Endothelial cell (in vitro differentiated cells): ENCODE measurements around the gene C1orf159. TPM values are rescaled to one million over a fixed set of nuclear protein-coding genes. Genes with fewer than 3 reads are reported as not detected.

Experiments
- DNase-seq: peaks from one replicate; pipeline ENCODE4 v3.0.0; 2021; ENCODE audit warnings: low spot score
- H3K27ac Mint-ChIP-seq: one replicate; pipeline ENCODE4 v1.8.0; 2021; ENCODE audit warnings: mixed read lengths, inconsistent platforms; ENCODE audit not compliant: unreplicated experiment
- H3K27me3 Mint-ChIP-seq: one replicate; pipeline ENCODE4 v1.8.0; 2021; ENCODE audit warnings: mild to moderate bottlenecking, moderate library complexity, mixed read lengths, inconsistent platforms; ENCODE audit not compliant: unreplicated experiment
- H3K36me3 Mint-ChIP-seq: one replicate; pipeline ENCODE4 v1.8.0; 2021; ENCODE audit warnings: mild to moderate bottlenecking, low read depth, mixed read lengths, inconsistent platforms; ENCODE audit not compliant: unreplicated experiment
- H3K4me1 Mint-ChIP-seq: one replicate; pipeline ENCODE4 v1.8.0; 2021; ENCODE audit warnings: mild to moderate bottlenecking, mixed read lengths, inconsistent platforms; ENCODE audit not compliant: unreplicated experiment
- H3K4me3 Mint-ChIP-seq: one replicate; pipeline ENCODE4 v1.8.0; 2021; ENCODE audit warnings: mild to moderate bottlenecking, mixed read lengths, inconsistent platforms; ENCODE audit not compliant: unreplicated experiment
- H3K9me3 Mint-ChIP-seq: one replicate; pipeline ENCODE4 v1.8.0; 2021; ENCODE audit warnings: mixed read lengths, inconsistent platforms; ENCODE audit not compliant: unreplicated experiment
- total RNA-seq: library from RNA; stranded (reverse); fragmentation: NEBNext Ultra II Directional; extraction: Animal tissue kit (Norgen Biotek cat#: 25700); gene quantifications from one replicate; pipeline ENCODE4 v1.2.1, GENCODE V29; 2021; ENCODE audit not compliant: unreplicated experiment
- TF ChIP-seq, protein P1 (sequence below): fragments of 200-600 bp; sonication (generic); IDR thresholded peaks from one replicate; pipeline ENCODE4 v1.5.0; 2021; ENCODE audit warnings: antibody characterized with exemption; ENCODE audit not compliant: unreplicated experiment

The C1orf159 gene
- total RNA-seq, 1 donor from 2014 or later: 16.6 TPM

DNA sequence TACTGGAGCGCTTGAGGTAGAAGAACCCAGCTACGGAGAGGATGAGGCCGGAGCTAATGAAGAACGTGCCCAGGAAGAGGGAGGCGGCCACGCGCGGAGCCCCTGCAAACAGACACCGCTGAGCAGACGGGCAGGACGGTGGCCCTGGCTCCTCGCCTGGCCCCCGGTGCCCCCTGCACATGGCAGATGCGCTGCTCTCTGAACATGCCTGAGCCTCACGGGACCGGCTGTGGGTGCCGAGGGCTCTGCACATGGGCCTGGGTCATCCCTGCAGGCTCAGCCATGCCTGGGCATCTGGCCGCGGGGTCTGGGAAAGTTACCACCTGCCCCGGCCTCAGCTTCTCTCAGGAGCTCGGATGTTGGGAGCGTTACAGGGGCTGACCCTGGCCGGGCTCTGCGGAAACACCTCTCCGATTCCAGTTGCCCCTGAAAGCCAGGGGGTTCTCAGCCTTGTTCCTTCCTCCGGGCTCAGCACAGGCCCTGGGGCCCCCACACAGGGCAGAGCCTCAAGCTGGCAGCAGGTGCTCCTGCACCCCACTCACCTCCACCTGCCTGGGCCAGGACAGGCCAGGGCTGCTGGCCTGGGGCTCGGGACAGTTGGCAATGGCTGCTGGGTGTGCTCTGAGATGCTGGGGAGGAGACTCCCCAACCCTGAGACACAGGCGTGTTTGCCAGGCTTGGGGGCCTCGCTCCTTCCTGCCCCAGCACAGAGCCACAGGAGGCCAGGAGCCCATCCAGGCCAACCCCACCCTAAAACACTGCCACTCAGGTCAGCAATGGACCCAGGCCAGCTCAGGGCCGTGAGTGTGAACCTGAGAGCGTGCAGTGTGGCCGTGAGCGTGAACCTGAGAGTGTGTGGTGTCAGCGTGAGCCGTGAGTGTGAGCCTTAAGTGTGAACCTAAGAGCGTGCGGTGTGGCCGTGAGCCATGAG, 29.7 kb downstream of the C1orf159 start:
- H3K4me3 Mint-ChIP-seq: no peak overlapping the region
- peaks cover 9% of the 10 kb centered on the region for H3K27me3 Mint-ChIP-seq
- TF ChIP-seq, protein P1, sequence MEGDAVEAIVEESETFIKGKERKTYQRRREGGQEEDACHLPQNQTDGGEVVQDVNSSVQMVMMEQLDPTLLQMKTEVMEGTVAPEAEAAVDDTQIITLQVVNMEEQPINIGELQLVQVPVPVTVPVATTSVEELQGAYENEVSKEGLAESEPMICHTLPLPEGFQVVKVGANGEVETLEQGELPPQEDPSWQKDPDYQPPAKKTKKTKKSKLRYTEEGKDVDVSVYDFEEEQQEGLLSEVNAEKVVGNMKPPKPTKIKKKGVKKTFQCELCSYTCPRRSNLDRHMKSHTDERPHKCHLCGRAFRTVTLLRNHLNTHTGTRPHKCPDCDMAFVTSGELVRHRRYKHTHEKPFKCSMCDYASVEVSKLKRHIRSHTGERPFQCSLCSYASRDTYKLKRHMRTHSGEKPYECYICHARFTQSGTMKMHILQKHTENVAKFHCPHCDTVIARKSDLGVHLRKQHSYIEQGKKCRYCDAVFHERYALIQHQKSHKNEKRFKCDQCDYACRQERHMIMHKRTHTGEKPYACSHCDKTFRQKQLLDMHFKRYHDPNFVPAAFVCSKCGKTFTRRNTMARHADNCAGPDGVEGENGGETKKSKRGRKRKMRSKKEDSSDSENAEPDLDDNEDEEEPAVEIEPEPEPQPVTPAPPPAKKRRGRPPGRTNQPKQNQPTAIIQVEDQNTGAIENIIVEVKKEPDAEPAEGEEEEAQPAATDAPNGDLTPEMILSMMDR: no peak
- peak overlapping the region; percentile 30 for H3K27ac Mint-ChIP-seq
- peaks cover 3% of the 10 kb centered on the region for H3K36me3 Mint-ChIP-seq
- no peak for DNase-seq
- H3K9me3 Mint-ChIP-seq: no peaks in the 10 kb centered on the region
- no peaks in the 10 kb centered on the region for H3K4me1 Mint-ChIP-seq

DNA sequence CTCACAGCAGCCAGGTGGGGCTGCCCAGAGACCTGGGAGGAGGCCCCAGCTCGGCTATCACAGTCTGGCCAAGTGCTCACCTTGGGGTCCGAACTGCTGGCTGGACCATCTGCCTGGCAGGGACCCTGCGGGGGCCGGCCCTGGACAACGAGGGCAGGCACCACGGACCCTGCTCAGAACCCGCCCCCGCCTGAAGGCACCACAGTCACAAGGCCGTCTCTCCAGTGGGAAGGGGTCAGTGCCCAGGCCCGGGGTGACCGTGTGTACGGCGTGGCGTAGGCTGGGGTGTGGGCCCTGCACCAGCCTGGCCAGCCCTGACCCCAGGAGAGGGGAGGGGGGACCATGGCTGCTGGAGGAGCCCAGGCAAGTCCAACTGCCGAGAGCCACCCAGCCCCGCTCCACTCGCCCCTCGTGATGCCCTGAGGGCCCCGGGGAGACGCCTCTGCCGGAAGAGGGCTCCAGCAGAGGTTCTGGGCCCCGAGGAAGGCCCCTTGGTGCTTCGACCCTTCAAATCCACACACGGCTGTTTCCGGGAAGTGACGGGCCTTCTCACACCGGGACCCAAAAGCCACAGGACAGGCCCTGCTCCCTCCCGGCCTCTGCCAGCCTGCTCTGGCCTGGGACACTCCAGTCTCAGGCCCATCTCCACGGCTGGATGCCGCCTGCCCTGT, 30.6 kb downstream of the C1orf159 start:
- H3K9me3 Mint-ChIP-seq: no peaks in the 10 kb centered on the region
- peaks cover 3% of the 10 kb centered on the region for H3K36me3 Mint-ChIP-seq
- H3K27ac Mint-ChIP-seq: no peak overlapping the region
- H3K27me3 Mint-ChIP-seq: peaks cover 9% of the 10 kb centered on the region
- no peak for DNase-seq
- H3K4me3 Mint-ChIP-seq: no peak overlapping the region
- TF ChIP-seq, protein P1: no peak
- no peaks in the 10 kb centered on the region for H3K4me1 Mint-ChIP-seq

DNA sequence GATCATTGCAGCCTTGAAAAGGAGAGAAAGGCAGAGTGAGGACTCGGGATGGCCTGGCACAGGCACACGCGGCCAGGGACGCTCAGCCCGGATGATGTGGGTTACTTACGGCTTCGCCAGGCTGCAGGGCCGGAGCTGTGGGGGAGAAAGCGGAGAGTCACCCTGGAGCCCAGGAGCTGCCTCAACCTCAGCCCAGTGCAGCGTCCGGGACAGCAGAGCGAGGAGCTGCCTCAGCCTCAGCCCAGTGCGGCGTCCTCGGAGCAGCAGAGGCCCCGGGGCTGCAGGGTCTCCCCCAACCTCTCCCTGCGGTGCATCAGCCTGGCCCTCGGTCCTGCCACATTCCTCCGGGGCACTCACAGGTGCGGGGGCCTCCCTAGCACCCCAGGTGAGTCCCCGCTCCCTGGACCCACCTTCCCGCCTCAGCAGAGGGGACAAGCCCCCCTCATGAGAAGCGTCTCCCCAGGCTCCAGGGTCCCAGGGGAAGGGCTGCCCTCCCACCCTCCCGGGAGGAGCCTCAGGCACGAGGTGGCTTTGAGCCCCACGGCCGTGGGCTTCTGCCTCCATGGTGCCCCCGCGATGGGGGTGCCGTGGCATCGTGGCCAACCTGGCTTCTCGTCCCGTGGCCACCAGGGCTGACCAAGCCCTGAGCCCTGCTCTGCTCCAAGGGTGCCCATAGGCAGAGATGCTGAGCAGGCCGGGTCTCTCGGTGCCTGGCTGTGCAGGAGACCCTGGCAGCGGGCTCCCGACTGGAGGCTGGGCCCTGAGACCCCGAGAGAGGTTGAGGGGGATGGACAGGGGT, 31.3 kb downstream of the C1orf159 start:
- TF ChIP-seq, protein P1: no peak
- peak; percentile 7 for DNase-seq
- Mint-ChIP-seq H3K9me3 (no peaks in the 10 kb centered on the region), H3K27me3 (peaks cover 9% of the 10 kb centered on the region), H3K4me1 (no peaks in the 10 kb centered on the region), H3K27ac (no peak overlapping the region), H3K4me3 (no peak overlapping the region), H3K36me3 (peaks cover 3% of the 10 kb centered on the region)

DNA sequence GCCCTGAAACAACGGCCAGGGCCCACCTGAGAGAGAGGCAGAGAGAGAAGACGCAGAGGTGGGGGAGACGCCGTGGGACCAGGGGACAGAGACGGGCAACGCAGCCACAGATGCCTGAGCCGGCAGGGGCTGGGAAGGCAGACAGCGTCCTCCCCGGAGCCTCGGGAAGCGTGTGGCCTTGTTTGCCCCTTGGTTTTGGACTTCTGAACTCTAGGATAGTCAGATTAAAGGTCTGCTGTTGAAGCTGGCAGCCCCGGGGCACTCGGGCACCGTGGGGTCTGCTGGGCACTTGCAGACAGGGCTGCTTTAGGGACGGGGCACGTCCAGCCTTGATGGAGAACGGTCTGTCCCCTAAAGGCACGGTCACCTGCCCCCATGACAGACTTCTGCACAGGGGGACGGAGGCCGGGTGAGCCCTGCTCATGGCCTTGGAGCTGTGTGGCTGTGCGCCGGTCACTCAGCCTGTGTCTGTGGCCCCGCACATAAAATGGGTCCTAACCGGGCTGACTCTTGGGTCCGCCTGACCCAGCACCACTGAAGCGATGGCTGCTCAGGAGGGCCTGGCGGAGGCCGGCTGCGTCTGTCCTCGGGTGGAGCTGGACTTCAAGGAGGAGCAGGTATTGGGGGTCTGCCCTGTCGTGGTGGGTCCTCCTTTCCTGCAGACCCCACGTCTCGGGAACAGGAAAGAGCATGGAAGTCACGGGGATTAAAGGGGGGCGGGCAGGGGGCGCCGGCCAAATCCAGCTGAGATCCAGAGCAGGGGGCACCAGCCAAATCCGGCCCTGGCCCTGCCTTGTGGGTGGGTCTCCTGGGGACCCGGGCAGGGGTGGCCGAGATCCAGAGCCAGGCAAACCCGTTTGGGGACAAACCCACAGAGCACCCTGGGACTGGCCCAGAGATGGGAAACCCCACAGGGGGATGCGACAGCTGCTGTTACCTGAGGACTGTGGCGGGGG, 32.2 kb downstream of the C1orf159 start:
- Mint-ChIP-seq H3K27ac (no peak overlapping the region), H3K27me3 (peaks cover 6% of the 10 kb centered on the region), H3K36me3 (peaks cover 3% of the 10 kb centered on the region), H3K4me1 (no peaks in the 10 kb centered on the region), H3K4me3 (no peak overlapping the region), H3K9me3 (no peaks in the 10 kb centered on the region)
- DNase-seq: no peak
- TF ChIP-seq, protein P1: no peak
